Measurements from ENCODE around the gene DGKB. TPM values are rescaled to one million over a fixed set of nuclear protein-coding genes. Genes with fewer than 3 reads are reported as not detected.

Gene DGKB
- total and polyA plus RNA-seq, 9 donors, result under 0.01 to 1.3 (median 0.28) TPM; not detected in 2

DNA sequence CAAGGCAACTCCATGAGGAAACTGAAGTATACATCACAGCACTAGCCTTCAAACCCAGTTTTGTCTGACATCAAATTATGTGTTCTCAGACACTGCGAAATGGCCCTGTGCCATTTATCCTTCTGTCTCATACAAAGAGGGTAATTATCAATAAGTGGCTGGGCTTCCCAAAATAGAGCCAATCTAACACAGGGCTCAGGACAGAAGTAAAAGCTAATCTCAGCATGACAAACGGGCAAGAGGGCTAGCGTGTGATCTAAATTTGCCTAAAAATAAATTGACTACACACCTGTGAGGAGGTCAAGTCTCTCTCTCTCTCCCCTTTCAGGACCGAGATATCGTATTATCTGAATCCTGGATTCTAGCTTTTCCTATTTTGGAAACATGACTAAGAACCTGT, 67.2 kb downstream of the DGKB start:
- no peaks in the 10 kb centered on the region for H3K36me3 ChIP-seq

DNA sequence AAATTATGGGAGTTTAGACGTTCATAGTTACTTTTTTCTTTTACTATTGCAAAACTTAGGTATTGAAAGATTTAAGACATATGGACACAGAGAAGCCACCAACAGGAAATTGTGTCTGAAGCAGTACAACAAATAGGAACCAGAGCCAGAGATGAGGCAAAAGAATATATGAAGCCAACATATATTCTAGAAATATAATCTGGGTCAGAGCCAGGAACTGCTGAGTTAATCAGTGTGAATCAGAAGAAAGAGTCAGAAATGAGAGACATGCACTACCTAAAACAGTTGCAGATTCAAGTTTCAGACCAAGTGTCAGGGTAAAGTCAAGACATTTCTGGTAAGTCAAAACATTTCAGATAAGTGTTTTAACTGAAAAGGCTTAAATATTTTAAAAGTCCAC, 67.7 kb downstream of the DGKB start:
- H3K4me3 ChIP-seq, result no peak overlapping the region
- H3K36me3 ChIP-seq, result no peaks in the 10 kb centered on the region
- H3K9me3 ChIP-seq, result no peaks in the 10 kb centered on the region
- intact Hi-C loops (cut with DNase I), result no loop called here
- DNase-seq, result no peak
- TF ChIP-seq POLR2A (IDR thresholded peaks at IDR 0.05), result no peak
- TF ChIP-seq EP300 (IDR thresholded peaks at IDR 0.05), result no peak
- TF ChIP-seq, protein P1, sequence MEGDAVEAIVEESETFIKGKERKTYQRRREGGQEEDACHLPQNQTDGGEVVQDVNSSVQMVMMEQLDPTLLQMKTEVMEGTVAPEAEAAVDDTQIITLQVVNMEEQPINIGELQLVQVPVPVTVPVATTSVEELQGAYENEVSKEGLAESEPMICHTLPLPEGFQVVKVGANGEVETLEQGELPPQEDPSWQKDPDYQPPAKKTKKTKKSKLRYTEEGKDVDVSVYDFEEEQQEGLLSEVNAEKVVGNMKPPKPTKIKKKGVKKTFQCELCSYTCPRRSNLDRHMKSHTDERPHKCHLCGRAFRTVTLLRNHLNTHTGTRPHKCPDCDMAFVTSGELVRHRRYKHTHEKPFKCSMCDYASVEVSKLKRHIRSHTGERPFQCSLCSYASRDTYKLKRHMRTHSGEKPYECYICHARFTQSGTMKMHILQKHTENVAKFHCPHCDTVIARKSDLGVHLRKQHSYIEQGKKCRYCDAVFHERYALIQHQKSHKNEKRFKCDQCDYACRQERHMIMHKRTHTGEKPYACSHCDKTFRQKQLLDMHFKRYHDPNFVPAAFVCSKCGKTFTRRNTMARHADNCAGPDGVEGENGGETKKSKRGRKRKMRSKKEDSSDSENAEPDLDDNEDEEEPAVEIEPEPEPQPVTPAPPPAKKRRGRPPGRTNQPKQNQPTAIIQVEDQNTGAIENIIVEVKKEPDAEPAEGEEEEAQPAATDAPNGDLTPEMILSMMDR (IDR thresholded peaks at IDR 0.05), result no peak
- WGBS, 3 donors, result 49 to 63% (median 57%) methylated on average over 1 of the region's 1 CpG
- H3K27me3 ChIP-seq, result no peaks in the 10 kb centered on the region
- H3K27ac ChIP-seq, result no peak overlapping the region
- H3K4me1 ChIP-seq (ENCODE audit: insufficient read depth), result no peaks in the 10 kb centered on the region

More for the DNA sequence above, 67.2 kb downstream of the DGKB start:
- intact Hi-C loops (cut with DNase I), result no loop called here
- Histone ChIP-seq H3K4me1 (ENCODE audit: insufficient read depth) (no peaks in the 10 kb centered on the region), H3K27me3 (no peaks in the 10 kb centered on the region), H3K9me3 (no peaks in the 10 kb centered on the region), H3K4me3 (no peak overlapping the region), H3K27ac (no peak overlapping the region)
- 85 to 90% (median 85%) methylated on average over 5 of the region's 5 CpGs for WGBS, 3 donors
- DNase-seq, result no peak
- TF ChIP-seq EP300 (IDR thresholded peaks at IDR 0.05) (no peak), POLR2A (IDR thresholded peaks at IDR 0.05) (no peak)
- TF ChIP-seq, protein P1 (IDR thresholded peaks at IDR 0.05), result no peak

DNA sequence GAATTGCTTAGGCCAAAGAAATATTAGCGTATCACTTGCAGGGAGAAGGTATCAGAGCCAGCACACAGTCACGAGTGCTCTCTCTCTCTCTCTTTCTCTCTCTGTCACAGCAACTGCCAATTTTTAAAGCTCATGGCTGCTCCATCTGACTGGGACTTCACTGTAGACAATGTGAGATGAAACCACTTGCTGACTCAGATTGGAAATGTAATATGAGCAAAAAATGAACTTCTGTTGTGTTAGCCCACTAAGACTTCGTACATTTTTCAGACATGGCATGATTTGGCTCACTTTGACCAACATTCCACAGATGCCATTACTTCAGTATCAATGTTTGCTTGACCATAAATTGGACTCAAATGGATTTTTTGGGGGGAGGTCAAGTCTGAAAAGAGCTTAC, 68.1 kb downstream of the DGKB start:
- intact Hi-C loops (cut with DNase I), result no loop called here
- no peak for DNase-seq
- TF ChIP-seq POLR2A (IDR thresholded peaks at IDR 0.05) (no peak), EP300 (IDR thresholded peaks at IDR 0.05) (no peak)
- TF ChIP-seq, protein P1 (IDR thresholded peaks at IDR 0.05), result no peak
- Histone ChIP-seq H3K4me1 (ENCODE audit: insufficient read depth) (no peaks in the 10 kb centered on the region), H3K4me3 (no peak overlapping the region), H3K27ac (no peak overlapping the region), H3K27me3 (no peaks in the 10 kb centered on the region), H3K9me3 (no peaks in the 10 kb centered on the region), H3K36me3 (no peaks in the 10 kb centered on the region)
- 65 to 82% (median 75%) methylated on average over 3 of the region's 3 CpGs for WGBS, 3 donors

DNA sequence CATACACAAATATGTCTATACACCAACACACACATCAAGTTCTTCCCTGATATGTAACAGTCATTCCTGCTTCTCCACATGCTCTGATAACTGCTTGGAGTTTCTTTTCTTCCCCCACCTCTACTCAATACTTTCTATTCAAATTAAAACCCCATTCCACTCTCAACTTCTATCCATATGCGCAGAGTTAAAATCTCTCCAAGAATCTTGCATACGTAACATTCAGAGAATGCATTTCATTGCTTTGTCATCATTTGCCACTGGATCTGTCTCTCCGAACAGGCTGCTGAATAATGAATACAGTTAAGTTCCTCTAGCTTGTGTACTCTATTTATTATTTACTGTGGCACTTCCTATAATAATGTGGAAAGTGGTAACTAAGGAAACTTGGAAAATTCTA, 68.8 kb downstream of the DGKB start:
- 80 to 83% (median 82%) methylated on average over 3 of the region's 3 CpGs for WGBS, 3 donors
- no peaks in the 10 kb centered on the region for H3K9me3 ChIP-seq
- TF ChIP-seq, protein P1 (IDR thresholded peaks at IDR 0.05), result no peak
- no peak for TF ChIP-seq EP300 (IDR thresholded peaks at IDR 0.05)
- TF ChIP-seq POLR2A (IDR thresholded peaks at IDR 0.05), result no peak
- H3K36me3 ChIP-seq, result no peaks in the 10 kb centered on the region
- no peak for DNase-seq
- no peak overlapping the region for H3K4me3 ChIP-seq
- intact Hi-C loops (cut with DNase I), result no loop called here
- H3K4me1 ChIP-seq (ENCODE audit: insufficient read depth), result no peaks in the 10 kb centered on the region
- no peaks in the 10 kb centered on the region for H3K27me3 ChIP-seq
- H3K27ac ChIP-seq, result no peak overlapping the region

All from ovary (tissue), 9 donors.